ENCODE data around the gene RMND5B.

- no peak for TF ChIP-seq CTCF (IDR thresholded peaks at IDR 0.05)
- no peak for TF ChIP-seq POLR2A (IDR thresholded peaks at IDR 0.05)
- TF ChIP-seq POLR2AphosphoS5 (IDR thresholded peaks at IDR 0.05): no peak
Observed at GRCh38 chr5:178177569-178177968, 46.8 kb downstream of the RMND5B start.
